Measurements from ENCODE around the gene FFAR1.

FFAR1 gene

DNA sequence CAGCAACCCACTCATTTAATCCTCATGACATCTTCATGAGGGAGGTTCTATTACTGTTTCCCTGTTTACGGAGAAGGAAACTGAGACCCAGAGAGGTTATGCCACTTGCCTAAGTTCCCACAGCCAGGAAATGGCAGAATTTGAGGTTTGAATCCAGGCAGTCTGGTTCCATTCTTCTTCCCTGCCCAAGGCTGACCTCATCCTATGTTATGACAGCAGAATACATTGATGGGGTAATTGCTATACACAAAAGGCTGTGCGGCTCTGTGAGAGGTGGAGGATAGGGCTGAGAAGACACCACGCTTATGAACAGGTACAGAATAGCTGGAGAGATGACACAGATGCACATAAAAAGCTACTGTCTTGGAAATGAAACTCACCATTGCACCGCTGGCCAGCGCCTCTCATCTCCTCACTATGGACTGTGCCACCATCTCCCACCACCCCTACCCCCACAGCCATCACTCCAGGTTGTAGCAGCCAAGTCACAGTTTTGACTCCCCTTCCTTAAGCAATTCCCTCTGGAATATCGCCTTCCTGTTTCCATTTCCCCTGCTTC lies 44.3 kb upstream of the FFAR1 start:
- ATAC-seq: no peak; the same call in 1 of the 3 replicates
- TF ChIP-seq ISL1 (CRISPR knock-in tag; IDR thresholded peaks at IDR 0.05) (no peak), OSR1 (CRISPR knock-in tag; IDR thresholded peaks at IDR 0.05) (no peak), PPARA (CRISPR knock-in tag; IDR thresholded peaks at IDR 0.05; ENCODE audit: borderline replicate concordance) (no peak), RARB (CRISPR knock-in tag; IDR thresholded peaks at IDR 0.05) (no peak)
- TF ChIP-seq, protein P1, sequence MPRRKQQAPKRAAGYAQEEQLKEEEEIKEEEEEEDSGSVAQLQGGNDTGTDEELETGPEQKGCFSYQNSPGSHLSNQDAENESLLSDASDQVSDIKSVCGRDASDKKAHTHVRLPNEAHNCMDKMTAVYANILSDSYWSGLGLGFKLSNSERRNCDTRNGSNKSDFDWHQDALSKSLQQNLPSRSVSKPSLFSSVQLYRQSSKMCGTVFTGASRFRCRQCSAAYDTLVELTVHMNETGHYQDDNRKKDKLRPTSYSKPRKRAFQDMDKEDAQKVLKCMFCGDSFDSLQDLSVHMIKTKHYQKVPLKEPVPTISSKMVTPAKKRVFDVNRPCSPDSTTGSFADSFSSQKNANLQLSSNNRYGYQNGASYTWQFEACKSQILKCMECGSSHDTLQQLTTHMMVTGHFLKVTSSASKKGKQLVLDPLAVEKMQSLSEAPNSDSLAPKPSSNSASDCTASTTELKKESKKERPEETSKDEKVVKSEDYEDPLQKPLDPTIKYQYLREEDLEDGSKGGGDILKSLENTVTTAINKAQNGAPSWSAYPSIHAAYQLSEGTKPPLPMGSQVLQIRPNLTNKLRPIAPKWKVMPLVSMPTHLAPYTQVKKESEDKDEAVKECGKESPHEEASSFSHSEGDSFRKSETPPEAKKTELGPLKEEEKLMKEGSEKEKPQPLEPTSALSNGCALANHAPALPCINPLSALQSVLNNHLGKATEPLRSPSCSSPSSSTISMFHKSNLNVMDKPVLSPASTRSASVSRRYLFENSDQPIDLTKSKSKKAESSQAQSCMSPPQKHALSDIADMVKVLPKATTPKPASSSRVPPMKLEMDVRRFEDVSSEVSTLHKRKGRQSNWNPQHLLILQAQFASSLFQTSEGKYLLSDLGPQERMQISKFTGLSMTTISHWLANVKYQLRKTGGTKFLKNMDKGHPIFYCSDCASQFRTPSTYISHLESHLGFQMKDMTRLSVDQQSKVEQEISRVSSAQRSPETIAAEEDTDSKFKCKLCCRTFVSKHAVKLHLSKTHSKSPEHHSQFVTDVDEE (CRISPR knock-in tag; IDR thresholded peaks at IDR 0.05): no peak

DNA sequence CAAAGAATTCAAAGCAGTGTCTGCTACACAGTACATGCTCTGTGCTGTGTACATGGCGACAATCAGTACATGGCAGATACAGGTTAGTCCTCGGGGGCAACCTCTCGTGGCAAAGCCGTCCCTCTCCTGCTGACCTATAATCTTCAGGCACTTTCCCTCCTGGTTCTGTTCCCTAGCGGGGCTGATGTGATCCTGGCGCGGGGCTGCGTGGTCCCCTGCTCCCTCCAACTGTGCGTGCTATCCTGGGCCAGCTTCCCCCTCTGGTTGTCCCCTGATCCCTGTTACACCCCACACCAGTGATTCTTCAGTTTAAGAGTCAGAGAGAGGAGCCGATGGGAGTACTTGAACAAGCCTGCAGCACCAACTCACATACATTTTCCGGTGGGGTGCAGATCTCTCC lies 43.7 kb upstream of the FFAR1 start:
- no peak for ATAC-seq

DNA sequence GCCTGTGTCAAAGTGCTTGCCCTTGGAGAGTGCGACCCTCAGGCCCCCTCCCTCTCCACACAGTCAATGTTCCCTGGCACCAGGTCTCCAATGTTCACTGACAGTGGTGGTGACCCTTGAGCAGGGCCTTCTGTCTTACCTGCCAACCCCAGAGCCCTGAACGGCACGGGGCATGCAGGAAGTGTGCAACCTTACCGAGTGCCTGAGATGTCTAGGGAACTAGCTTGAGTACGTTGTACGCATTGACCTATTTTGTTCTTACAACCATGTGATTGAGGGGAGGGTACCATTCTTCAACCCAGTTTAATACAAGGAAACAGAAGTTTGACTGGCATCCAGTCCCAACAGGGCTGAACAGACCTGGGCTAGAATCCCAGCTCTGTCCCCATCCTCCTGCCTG lies 42.5 kb upstream of the FFAR1 start:
- TF ChIP-seq ARNTL (CRISPR knock-in tag; IDR thresholded peaks at IDR 0.05; ENCODE audit: borderline replicate concordance, low read depth) (no peak), ISL1 (CRISPR knock-in tag; IDR thresholded peaks at IDR 0.05) (no peak), RARB (CRISPR knock-in tag; IDR thresholded peaks at IDR 0.05) (no peak), OSR1 (CRISPR knock-in tag; IDR thresholded peaks at IDR 0.05) (no peak), BACH2 (CRISPR knock-in tag; IDR thresholded peaks at IDR 0.05; ENCODE audit: borderline replicate concordance) (no peak), ZNF70 (CRISPR knock-in tag; IDR thresholded peaks at IDR 0.05) (no peak)
- TF ChIP-seq, protein P2, sequence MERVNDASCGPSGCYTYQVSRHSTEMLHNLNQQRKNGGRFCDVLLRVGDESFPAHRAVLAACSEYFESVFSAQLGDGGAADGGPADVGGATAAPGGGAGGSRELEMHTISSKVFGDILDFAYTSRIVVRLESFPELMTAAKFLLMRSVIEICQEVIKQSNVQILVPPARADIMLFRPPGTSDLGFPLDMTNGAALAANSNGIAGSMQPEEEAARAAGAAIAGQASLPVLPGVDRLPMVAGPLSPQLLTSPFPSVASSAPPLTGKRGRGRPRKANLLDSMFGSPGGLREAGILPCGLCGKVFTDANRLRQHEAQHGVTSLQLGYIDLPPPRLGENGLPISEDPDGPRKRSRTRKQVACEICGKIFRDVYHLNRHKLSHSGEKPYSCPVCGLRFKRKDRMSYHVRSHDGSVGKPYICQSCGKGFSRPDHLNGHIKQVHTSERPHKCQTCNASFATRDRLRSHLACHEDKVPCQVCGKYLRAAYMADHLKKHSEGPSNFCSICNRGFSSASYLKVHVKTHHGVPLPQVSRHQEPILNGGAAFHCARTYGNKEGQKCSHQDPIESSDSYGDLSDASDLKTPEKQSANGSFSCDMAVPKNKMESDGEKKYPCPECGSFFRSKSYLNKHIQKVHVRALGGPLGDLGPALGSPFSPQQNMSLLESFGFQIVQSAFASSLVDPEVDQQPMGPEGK (CRISPR knock-in tag; IDR thresholded peaks at IDR 0.05; ENCODE audit: borderline replicate concordance): no peak
- ATAC-seq: no peak

More for the DNA sequence above, 43.7 kb upstream of the FFAR1 start:
- TF ChIP-seq, protein P3, sequence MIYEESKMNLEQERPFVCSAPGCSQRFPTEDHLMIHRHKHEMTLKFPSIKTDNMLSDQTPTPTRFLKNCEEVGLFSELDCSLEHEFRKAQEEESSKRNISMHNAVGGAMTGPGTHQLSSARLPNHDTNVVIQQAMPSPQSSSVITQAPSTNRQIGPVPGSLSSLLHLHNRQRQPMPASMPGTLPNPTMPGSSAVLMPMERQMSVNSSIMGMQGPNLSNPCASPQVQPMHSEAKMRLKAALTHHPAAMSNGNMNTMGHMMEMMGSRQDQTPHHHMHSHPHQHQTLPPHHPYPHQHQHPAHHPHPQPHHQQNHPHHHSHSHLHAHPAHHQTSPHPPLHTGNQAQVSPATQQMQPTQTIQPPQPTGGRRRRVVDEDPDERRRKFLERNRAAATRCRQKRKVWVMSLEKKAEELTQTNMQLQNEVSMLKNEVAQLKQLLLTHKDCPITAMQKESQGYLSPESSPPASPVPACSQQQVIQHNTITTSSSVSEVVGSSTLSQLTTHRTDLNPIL (CRISPR knock-in tag; IDR thresholded peaks at IDR 0.05; ENCODE audit: low read depth): no peak
- no peak for TF ChIP-seq ZFP30 (CRISPR knock-in tag; IDR thresholded peaks at IDR 0.05)
- no peak for TF ChIP-seq ZNF70 (CRISPR knock-in tag; IDR thresholded peaks at IDR 0.05)
- TF ChIP-seq ZC3H10 (CRISPR knock-in tag; IDR thresholded peaks at IDR 0.05): no peak
- TF ChIP-seq ISL1 (CRISPR knock-in tag; IDR thresholded peaks at IDR 0.05): no peak
- no peak for TF ChIP-seq TCF4 (CRISPR knock-in tag; IDR thresholded peaks at IDR 0.05; ENCODE audit: borderline replicate concordance)
- TF ChIP-seq, protein P1 (CRISPR knock-in tag; IDR thresholded peaks at IDR 0.05): no peak
- TF ChIP-seq ZFP3 (CRISPR knock-in tag; IDR thresholded peaks at IDR 0.05): no peak
- no peak for TF ChIP-seq TOX (CRISPR knock-in tag; IDR thresholded peaks at IDR 0.05; ENCODE audit: borderline replicate concordance)
- TF ChIP-seq, protein P4, sequence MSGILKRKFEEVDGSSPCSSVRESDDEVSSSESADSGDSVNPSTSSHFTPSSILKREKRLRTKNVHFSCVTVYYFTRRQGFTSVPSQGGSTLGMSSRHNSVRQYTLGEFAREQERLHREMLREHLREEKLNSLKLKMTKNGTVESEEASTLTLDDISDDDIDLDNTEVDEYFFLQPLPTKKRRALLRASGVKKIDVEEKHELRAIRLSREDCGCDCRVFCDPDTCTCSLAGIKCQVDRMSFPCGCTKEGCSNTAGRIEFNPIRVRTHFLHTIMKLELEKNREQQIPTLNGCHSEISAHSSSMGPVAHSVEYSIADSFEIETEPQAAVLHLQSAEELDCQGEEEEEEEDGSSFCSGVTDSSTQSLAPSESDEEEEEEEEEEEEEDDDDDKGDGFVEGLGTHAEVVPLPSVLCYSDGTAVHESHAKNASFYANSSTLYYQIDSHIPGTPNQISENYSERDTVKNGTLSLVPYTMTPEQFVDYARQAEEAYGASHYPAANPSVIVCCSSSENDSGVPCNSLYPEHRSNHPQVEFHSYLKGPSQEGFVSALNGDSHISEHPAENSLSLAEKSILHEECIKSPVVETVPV (CRISPR knock-in tag; IDR thresholded peaks at IDR 0.05): no peak

All from SK-N-SH treated with all-trans-retinoic acid at 6 μM for 48 hours (cell line).